Liver (tissue), 9 donors: ENCODE data around the gene CLCNKB. TPM values are rescaled to one million over a fixed set of nuclear protein-coding genes. Genes with fewer than 3 reads are reported as not detected.

Experiments used
- DNase-seq: peaks from one replicate; pipeline ENCODE4 v3.0.0-alpha.2; 2017; ENCODE audit warnings: low spot score
- H3K27ac ChIP-seq, 2 donors: one replicate each; pipeline ENCODE4 v1.7.0; 2013; ENCODE audit warnings: inconsistent platforms in 2 of 2, low read length in 2 of 2, control low read depth in 1 of 2, low read depth in 1 of 2, mild to moderate bottlenecking in 1 of 2
- H3K27me3 ChIP-seq, 4 donors: one replicate each; pipeline versions ENCODE4 v1.6.1 to v1.7.0; 2013; ENCODE audit warnings: low read length in 3 of 4, inconsistent platforms in 1 of 4, mild to moderate bottlenecking in 1 of 4, moderate library complexity in 1 of 4; ENCODE audit not compliant: control insufficient read depth in 4 of 4, insufficient read depth in 4 of 4
- H3K36me3 ChIP-seq, 4 donors: one replicate each; pipeline versions ENCODE4 v1.6.1 to v1.7.0; 2013; ENCODE audit warnings: low read length in 3 of 4, mild to moderate bottlenecking in 3 of 4, low read depth in 1 of 4, moderate library complexity in 1 of 4; ENCODE audit not compliant: control insufficient read depth in 4 of 4, insufficient read depth in 3 of 4
- H3K4me1 ChIP-seq, 4 donors: one replicate each; pipeline versions ENCODE4 v1.6.1 to v1.7.0; 2013; ENCODE audit warnings: low read length in 3 of 4, mild to moderate bottlenecking in 3 of 4, moderate library complexity in 1 of 4; ENCODE audit not compliant: control insufficient read depth in 4 of 4, insufficient read depth in 4 of 4
- H3K4me3 ChIP-seq, 3 donors: one replicate each; pipeline versions ENCODE4 v1.6.1 to v1.7.0; 2013; ENCODE audit warnings: low read length in 3 of 3, control low read depth in 1 of 3, low read depth in 1 of 3, mild to moderate bottlenecking in 1 of 3
- H3K9ac ChIP-seq, 2 donors: one replicate each; pipeline ENCODE4 v1.7.0; 2013; ENCODE audit warnings: low read length in 2 of 2, mild to moderate bottlenecking in 2 of 2, moderate library complexity in 2 of 2, control low read depth in 1 of 2, low read depth in 1 of 2
- H3K9me3 ChIP-seq, 4 donors: one replicate each; pipeline versions ENCODE4 v1.6.1 to v1.7.0; 2013; ENCODE audit warnings: low read length in 3 of 4; ENCODE audit not compliant: control insufficient read depth in 4 of 4
- CTCF ChIP-seq: fragments of 150-350 bp; IDR thresholded peaks from 2 replicates; pipeline ENCODE4 v1.5.1; 2017; ENCODE audit warnings: improper control_type of control experiment, low read depth, low read length; ENCODE audit not compliant: missing input control
- EGR1 ChIP-seq, 2 donors: IDR thresholded peaks; 2 replicates each; pipeline ENCODE4 v1.6.1; 2016 to 2018; ENCODE audit warnings: antibody characterized with exemption in 2 of 2, low read depth in 2 of 2
- FOXA1 ChIP-seq: IDR thresholded peaks from 2 replicates; pipeline ENCODE4 v1.6.1; 2016; ENCODE audit warnings: antibody characterized with exemption
- FOXA2 ChIP-seq: IDR thresholded peaks from 2 replicates; pipeline ENCODE4 v1.6.1; 2016; ENCODE audit warnings: antibody characterized with exemption
- GABPA ChIP-seq, 2 donors: IDR thresholded peaks in 1 of 2; conservative IDR thresholded peaks in 1 of 2; 2 replicates each; pipeline ENCODE4 v1.6.1; 2016; ENCODE audit warnings: antibody characterized with exemption in 2 of 2, mild to moderate bottlenecking in 1 of 2, moderate library complexity in 1 of 2
- HNF4A ChIP-seq, 2 donors: conservative IDR thresholded peaks; 2 replicates each; pipeline ENCODE4 v1.6.1; 2016; ENCODE audit warnings: antibody characterized with exemption in 2 of 2, mild to moderate bottlenecking in 2 of 2
- JUND ChIP-seq, 2 donors: IDR thresholded peaks; 2 replicates each; pipeline ENCODE4 v1.6.1; 2016; ENCODE audit warnings: antibody characterized with exemption in 2 of 2
- NR2F2 ChIP-seq: IDR thresholded peaks from 2 replicates; pipeline ENCODE4 v1.6.1; 2016; ENCODE audit warnings: antibody characterized with exemption
- REST ChIP-seq: IDR thresholded peaks from 2 replicates; pipeline ENCODE4 v1.6.1; 2016; ENCODE audit warnings: antibody characterized with exemption, mild to moderate bottlenecking
- SP1 ChIP-seq: IDR thresholded peaks from 2 replicates; pipeline ENCODE4 v1.6.1; 2018; ENCODE audit warnings: antibody characterized with exemption, mild to moderate bottlenecking
- ZBTB33 ChIP-seq: IDR thresholded peaks from 2 replicates; pipeline ENCODE4 v1.6.1; 2016; ENCODE audit warnings: antibody characterized with exemption
- WGBS: extraction: QIAGEN DNeasy Blood & Tissue Kit; methylation state at CpG from one replicate; pipeline ENCODE4 v1.1.7; 2013; 5-methylcytosine and 5-hydroxymethylcytosine counted together
- polyA plus RNA-seq, 2 donors: library from polyadenylated mRNA; stranded (reverse) in 1 of 2; unstranded in 1 of 2; fragments of 200-250 nt in 1 of 2; fragments of >200 nt in 1 of 2; fragmentation: Nextera tagmentation in 1 of 2; extraction: Ambion mirVana in 1 of 2; gene quantifications; one replicate each; pipeline versions ENCODE4 v1.2.1 to v1.2.3, GENCODE V29; 2013 to 2015
- total RNA-seq, 2 donors: library from RNA; depleted of rRNA; stranded (reverse); fragments of >200 nt; gene quantifications; one replicate each; pipeline ENCODE4 v1.2.3, GENCODE V29; 2014
- TF ChIP-seq, protein P1 (sequence below): IDR thresholded peaks from 2 replicates; pipeline ENCODE4 v1.6.1; 2016; ENCODE audit warnings: antibody characterized with exemption
- TF ChIP-seq, protein P2 (sequence below): IDR thresholded peaks from 2 replicates; pipeline ENCODE4 v1.6.1; 2016; ENCODE audit warnings: antibody characterized with exemption
- donor health status: healthy.
- donor health status: healthy.
- donor health status: healthy.
- donor health status: healthy.
- donor health status: healthy.

The CLCNKB gene
- total and polyA plus RNA-seq, 4 donors, result not detected

GRCh38 chr1:16067127-16067768 lies 23.7 kb downstream of the CLCNKB start (continued):
- TF ChIP-seq ZBTB33 (no peak), NR2F2 (no peak)
- TF ChIP-seq, protein P1, sequence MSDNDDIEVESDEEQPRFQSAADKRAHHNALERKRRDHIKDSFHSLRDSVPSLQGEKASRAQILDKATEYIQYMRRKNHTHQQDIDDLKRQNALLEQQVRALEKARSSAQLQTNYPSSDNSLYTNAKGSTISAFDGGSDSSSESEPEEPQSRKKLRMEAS, result no peak

DNA sequence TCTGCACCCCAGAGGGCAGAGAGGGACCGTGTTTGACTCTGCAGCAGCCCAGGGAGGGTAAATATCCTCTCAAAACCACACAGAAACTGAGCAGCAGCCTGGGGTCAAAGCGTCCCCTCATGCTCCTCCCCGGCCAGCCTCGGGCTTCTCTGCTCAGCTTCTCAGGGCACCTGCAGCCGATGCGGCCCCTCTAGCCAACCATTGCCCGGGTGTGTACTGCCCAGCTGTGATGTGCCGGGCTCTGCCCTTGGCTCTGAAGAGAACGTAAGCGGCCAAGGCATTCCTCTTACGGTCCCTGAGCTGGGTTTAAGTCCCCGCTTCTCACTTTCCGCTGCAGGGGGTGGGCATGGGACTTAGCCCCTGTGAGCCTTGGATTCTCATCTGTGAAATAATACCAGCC lies 24.4 kb downstream of the CLCNKB start:
- no peak overlapping the region for H3K9ac ChIP-seq
- H3K4me1 ChIP-seq, result peaks cover 10 to 28% (median 18%) of the 10 kb centered on the region in 4 donors
- H3K4me3 ChIP-seq, result no peak overlapping the region
- 82% methylated on average over 13 of the region's 13 CpGs for WGBS
- H3K36me3 ChIP-seq, result no peaks in the 10 kb centered on the region
- no peaks in the 10 kb centered on the region for H3K9me3 ChIP-seq
- peak overlapping the region; percentile 32 to 70 for H3K27ac ChIP-seq
- TF ChIP-seq, protein P2, sequence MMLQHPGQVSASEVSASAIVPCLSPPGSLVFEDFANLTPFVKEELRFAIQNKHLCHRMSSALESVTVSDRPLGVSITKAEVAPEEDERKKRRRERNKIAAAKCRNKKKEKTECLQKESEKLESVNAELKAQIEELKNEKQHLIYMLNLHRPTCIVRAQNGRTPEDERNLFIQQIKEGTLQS, result no peak
- TF ChIP-seq GABPA (IDR thresholded peaks at IDR 0.05 in 1 of 2, conservative IDR thresholded peaks at IDR 0.05 in 1 of 2), result no peak
- no peak for TF ChIP-seq FOXA2
- no peak for TF ChIP-seq JUND (IDR thresholded peaks at IDR 0.05)
- TF ChIP-seq EGR1 (IDR thresholded peaks at IDR 0.05; ENCODE audit: low read depth in 2 of 2), result no peak
- TF ChIP-seq HNF4A (conservative IDR thresholded peaks at IDR 0.05), result no peak
- no peak for TF ChIP-seq FOXA1
- no peak for TF ChIP-seq REST
- TF ChIP-seq SP1, result no peak
- TF ChIP-seq CTCF, result no peak
- DNase-seq, result no peak
- no peaks in the 10 kb centered on the region for H3K27me3 ChIP-seq
